Esophagus (tissue), 2 donors: ENCODE data around the gene ARMC8. TPM values are rescaled to one million over a fixed set of nuclear protein-coding genes. Genes with fewer than 3 reads are reported as not detected.
A peak's percentile ranks its signal among the peaks of the same experiment; 100 is the strongest.
"Not testable (repeated sequence)": the region's sequence is repeated elsewhere in the genome, so short reads cannot be mapped to it uniquely, and the experiment has no call there.

Source experiments
- H3K27ac ChIP-seq, 2 donors: one replicate each; pipeline ENCODE4 v1.5.1; 2013; ENCODE audit warnings: low read depth in 2 of 2, mild to moderate bottlenecking in 2 of 2, inconsistent platforms in 1 of 2, low read length in 1 of 2, moderate library complexity in 1 of 2
- H3K27me3 ChIP-seq, 2 donors: one replicate each; pipeline ENCODE4 v1.6.1; 2013; ENCODE audit warnings: low read length in 2 of 2, control low read depth in 1 of 2, mild to moderate bottlenecking in 1 of 2; ENCODE audit not compliant: insufficient read depth in 2 of 2, control insufficient read depth in 1 of 2
- H3K36me3 ChIP-seq, 2 donors: one replicate each; pipeline ENCODE4 v1.6.1; 2013; ENCODE audit warnings: low read length in 1 of 2; ENCODE audit not compliant: control insufficient read depth in 2 of 2, insufficient read depth in 2 of 2
- H3K4me1 ChIP-seq, 2 donors: one replicate each; pipeline ENCODE4 v1.6.1; 2013; ENCODE audit warnings: low read length in 1 of 2; ENCODE audit not compliant: control insufficient read depth in 2 of 2, insufficient read depth in 2 of 2
- H3K4me3 ChIP-seq, 2 donors: one replicate each; pipeline ENCODE4 v1.5.1; 2013; ENCODE audit warnings: low read length in 2 of 2, mild to moderate bottlenecking in 2 of 2, low read depth in 1 of 2, moderate library complexity in 1 of 2
- H3K9me3 ChIP-seq, 2 donors: one replicate each; pipeline ENCODE4 v1.6.1; 2013; ENCODE audit warnings: mild to moderate bottlenecking in 2 of 2, low read depth in 1 of 2, low read length in 1 of 2, moderate library complexity in 1 of 2; ENCODE audit not compliant: control insufficient read depth in 2 of 2, insufficient read depth in 1 of 2
- WGBS, 2 donors: extraction: QIAGEN DNeasy Blood & Tissue Kit; methylation state at CpG; one replicate each; pipeline ENCODE4 v1.1.7; 2013; 5-methylcytosine and 5-hydroxymethylcytosine counted together
- polyA plus RNA-seq, 2 donors: library from polyadenylated mRNA; stranded (reverse); fragments of 200-250 nt; gene quantifications; one replicate each; pipeline ENCODE4 v1.2.3, GENCODE V29; 2013
- donor health status: healthy with polysubstance abuse.
- donor health status: Bipolar disorder and iron deficiency.

The ARMC8 gene
- polyA plus RNA-seq = 10 to 100 TPM; 10.5 to 14.5 TPM

GRCh38 chr3:138187296-138188012, at the start of gene ARMC8:
Gene ARMC8, plus strand, starts transcription at chr3:138187301. Its CDS starts 254 bp downstream, at chr3:138187555.
- Histone ChIP-seq H3K36me3 (no peaks in the 10 kb centered on the region), H3K9me3 (no peaks in the 10 kb centered on the region), H3K4me3 (peak within 1 kb of the TSS; percentile 87 to 95), H3K27ac (peak within 1 kb of the TSS; percentile 95 to 97), H3K27me3 (no peaks in the 10 kb centered on the region), H3K4me1 (peaks cover 0 to 4% of the 10 kb centered on the region in 2 donors)
- WGBS, 2 donors = 1% methylated on average over 59 of the region's 59 CpGs

- Histone ChIP-seq H3K27ac (no peak overlapping the region), H3K4me1 (peaks cover 0 to 2% of the 10 kb centered on the region in 2 donors), H3K9me3 (no peaks in the 10 kb centered on the region), H3K27me3 (no peaks in the 10 kb centered on the region), H3K4me3 (no peak overlapping the region), H3K36me3 (no peaks in the 10 kb centered on the region)
- 70 to 71% methylated on average over 2 of the region's 2 CpGs for WGBS, 2 donors
Measured at GRCh38 chr3:138137861-138138260, 49.2 kb upstream of the ARMC8 start.

DNA sequence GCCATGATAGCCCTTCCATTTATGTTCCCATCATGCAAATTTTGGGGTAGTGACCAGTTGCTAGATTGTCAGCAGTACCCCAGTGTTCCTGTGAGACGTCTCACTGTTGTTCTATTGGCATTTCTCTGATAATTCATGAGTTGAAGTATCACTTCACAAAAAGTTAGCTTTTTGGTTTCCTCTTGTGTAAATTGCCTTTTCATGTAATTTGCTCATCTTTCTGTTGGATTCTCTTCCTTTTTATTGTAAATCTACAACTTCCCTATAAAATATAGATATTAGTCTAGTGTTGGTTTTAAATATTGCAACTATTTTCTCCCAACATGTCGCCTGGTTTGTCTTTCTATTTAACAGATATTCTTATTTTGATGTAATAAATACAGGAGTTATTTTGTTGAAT, 47.4 kb upstream of the ARMC8 start:
- Histone ChIP-seq H3K36me3 (no peaks in the 10 kb centered on the region), H3K27ac (no peak overlapping the region), H3K4me1 (peaks cover 0 to 2% of the 10 kb centered on the region in 2 donors), H3K9me3 (no peaks in the 10 kb centered on the region), H3K4me3 (no peak overlapping the region), H3K27me3 (no peaks in the 10 kb centered on the region)
- 39 to 43% methylated on average over 2 of the region's 2 CpGs for WGBS, 2 donors

GRCh38 chr3:138140940-138141339, 46.2 kb upstream of the ARMC8 start:
- H3K9me3 ChIP-seq = no peaks in the 10 kb centered on the region
- no peaks in the 10 kb centered on the region for H3K27me3 ChIP-seq
- no peak overlapping the region for H3K27ac ChIP-seq
- peaks cover 0 to 2% of the 10 kb centered on the region in 2 donors for H3K4me1 ChIP-seq
- H3K36me3 ChIP-seq = no peaks in the 10 kb centered on the region
- H3K4me3 ChIP-seq = no peak overlapping the region

GRCh38 chr3:138142181-138142580, 44.9 kb upstream of the ARMC8 start:
- H3K4me3 ChIP-seq, H3K27me3 ChIP-seq, H3K4me1 ChIP-seq, H3K36me3 ChIP-seq, H3K9me3 ChIP-seq, H3K27ac ChIP-seq: not testable (repeated sequence)
- 90 to 93% methylated on average over 3 of the region's 3 CpGs for WGBS, 2 donors

GRCh38 chr3:138148503-138148902, 38.6 kb upstream of the ARMC8 start:
- Histone ChIP-seq H3K4me1 (no peaks in the 10 kb centered on the region), H3K27ac (no peak overlapping the region), H3K4me3 (no peak overlapping the region), H3K36me3 (no peaks in the 10 kb centered on the region), H3K27me3 (no peaks in the 10 kb centered on the region), H3K9me3 (no peaks in the 10 kb centered on the region)
- 55 to 64% methylated on average over 4 of the region's 4 CpGs for WGBS, 2 donors

- Histone ChIP-seq H3K4me3 (no peak overlapping the region), H3K27ac (no peak overlapping the region)
Measured at GRCh38 chr3:138154534-138154933, 32.6 kb upstream of the ARMC8 start.

DNA sequence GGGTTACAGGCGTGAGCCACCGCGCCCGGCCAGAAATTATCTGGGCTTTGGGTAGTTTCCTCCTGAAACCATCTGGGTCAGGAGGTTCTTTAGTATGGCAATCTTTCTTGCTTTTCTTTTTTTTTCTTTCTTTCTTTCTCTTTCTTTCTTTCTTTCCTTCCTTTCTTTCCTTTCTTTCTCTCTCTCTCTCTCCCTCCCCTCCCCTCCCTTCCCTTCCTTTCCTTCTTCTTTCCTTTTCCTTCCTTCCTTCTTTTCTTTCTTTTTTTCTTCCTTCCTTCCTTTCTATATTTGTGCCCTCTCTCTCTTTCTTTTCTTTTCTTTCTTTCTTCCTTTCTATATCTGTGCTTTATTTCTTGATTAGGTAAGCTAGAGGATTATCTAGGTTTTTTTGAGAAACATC, 29.4 kb upstream of the ARMC8 start:
- no peaks in the 10 kb centered on the region for H3K27me3 ChIP-seq
- H3K4me1 ChIP-seq = no peaks in the 10 kb centered on the region
- H3K36me3 ChIP-seq = peaks cover 3 to 5% of the 10 kb centered on the region in 2 donors
- no peak overlapping the region for H3K27ac ChIP-seq
- H3K4me3 ChIP-seq = no peak overlapping the region
- 96 to 98% methylated on average over 4 of the region's 4 CpGs for WGBS, 2 donors
- H3K9me3 ChIP-seq = no peaks in the 10 kb centered on the region

More at GRCh38 chr3:138154534-138154933, 32.6 kb upstream of the ARMC8 start:
- Histone ChIP-seq H3K27me3 (no peaks in the 10 kb centered on the region), H3K9me3 (no peaks in the 10 kb centered on the region), H3K4me1 (no peaks in the 10 kb centered on the region), H3K36me3 (no peaks in the 10 kb centered on the region)

GRCh38 chr3:138165061-138165460, 22.0 kb upstream of the ARMC8 start:
- no peaks in the 10 kb centered on the region for H3K4me1 ChIP-seq
- no peaks in the 10 kb centered on the region for H3K27me3 ChIP-seq
- H3K36me3 ChIP-seq = peaks cover 3 to 11% of the 10 kb centered on the region in 2 donors
- H3K9me3 ChIP-seq = no peaks in the 10 kb centered on the region
- no peak overlapping the region for H3K27ac ChIP-seq
- H3K4me3 ChIP-seq = no peak overlapping the region
- WGBS, 2 donors = 98 to 100% methylated on average over 2 of the region's 2 CpGs

- Histone ChIP-seq H3K4me3 (no peak overlapping the region), H3K27me3 (no peaks in the 10 kb centered on the region), H3K4me1 (no peaks in the 10 kb centered on the region), H3K27ac (no peak overlapping the region), H3K9me3 (no peaks in the 10 kb centered on the region), H3K36me3 (no peaks in the 10 kb centered on the region)
- WGBS, 2 donors = 78 to 84% methylated on average over 2 of the region's 2 CpGs
Measured at GRCh38 chr3:138172625-138173024, 14.5 kb upstream of the ARMC8 start.
